Activated CD8-positive, alpha-beta memory T cell treated with anti-CD3 and anti-CD28 coated beads for 36 hours (primary cell): ENCODE data around the gene XKRX. TPM values are rescaled to one million over a fixed set of nuclear protein-coding genes. Genes with fewer than 3 reads are reported as not detected.

Experiments used
- CTCF ChIA-PET: fragments of 350-600 bp; sonication (Branson Sonifier 250); formaldehyde crosslinking; loops from one replicate; lab custom pipeline; 2021; ENCODE audit warnings: antibody characterized with exemption; lab: Charles Lee
- POLR2A ChIA-PET: fragments of 350-600 bp; sonication (Branson Sonifier 250); formaldehyde crosslinking; loops from one replicate; lab custom pipeline; 2021; ENCODE audit warnings: antibody characterized with exemption; lab: Charles Lee
- total RNA-seq, 2 experiments: library from RNA; stranded (reverse); gene quantifications; one replicate each; pipeline ENCODE4 v1.2.3, GENCODE V29; 2021

Gene XKRX
- total RNA-seq, 2 experiments from 2014 or later = 0.10 TPM; not detected in 1

DNA sequence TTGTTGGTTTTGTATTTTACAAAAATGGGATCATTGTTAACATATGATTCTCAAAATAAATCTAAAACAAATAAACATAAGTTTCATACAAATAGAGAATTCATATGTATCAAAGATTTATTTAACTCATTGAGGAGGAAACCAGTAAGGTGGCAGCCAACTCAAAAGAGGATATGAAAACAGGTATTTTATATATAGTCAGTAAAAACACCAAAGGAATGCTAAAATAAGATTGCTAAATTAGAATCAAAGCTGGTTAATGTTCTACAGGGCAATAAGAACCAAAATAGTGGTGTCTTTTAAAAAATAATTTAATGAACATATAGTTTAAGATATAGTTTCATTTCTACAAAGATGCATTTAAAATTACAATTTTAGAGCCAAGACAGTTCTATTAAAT lies 23.1 kb downstream of the XKRX start:
- CTCF ChIA-PET = no interaction called here
- POLR2A ChIA-PET = no interaction called here

DNA sequence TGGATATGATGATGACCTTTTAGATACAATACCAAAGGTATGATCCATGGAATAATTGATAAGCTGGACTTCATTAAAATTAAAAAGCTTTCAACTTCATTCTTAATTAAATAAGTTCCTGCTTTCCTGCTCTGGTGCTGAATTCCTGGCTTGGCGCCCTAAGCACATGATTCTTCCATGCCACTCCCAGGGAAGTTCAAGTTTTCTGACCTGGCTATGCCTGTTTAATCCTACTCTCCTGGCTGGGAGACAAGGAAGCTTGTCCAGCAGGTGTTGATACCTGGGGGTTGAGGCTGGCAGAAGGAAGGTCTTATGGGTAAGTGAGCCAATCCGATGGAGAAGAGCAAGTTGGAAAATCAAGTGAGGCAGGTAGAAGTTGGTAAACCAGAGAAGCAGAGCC lies 24.3 kb downstream of the XKRX start:
- ChIA-PET POLR2A (no interaction called here), CTCF (no interaction called here)

DNA sequence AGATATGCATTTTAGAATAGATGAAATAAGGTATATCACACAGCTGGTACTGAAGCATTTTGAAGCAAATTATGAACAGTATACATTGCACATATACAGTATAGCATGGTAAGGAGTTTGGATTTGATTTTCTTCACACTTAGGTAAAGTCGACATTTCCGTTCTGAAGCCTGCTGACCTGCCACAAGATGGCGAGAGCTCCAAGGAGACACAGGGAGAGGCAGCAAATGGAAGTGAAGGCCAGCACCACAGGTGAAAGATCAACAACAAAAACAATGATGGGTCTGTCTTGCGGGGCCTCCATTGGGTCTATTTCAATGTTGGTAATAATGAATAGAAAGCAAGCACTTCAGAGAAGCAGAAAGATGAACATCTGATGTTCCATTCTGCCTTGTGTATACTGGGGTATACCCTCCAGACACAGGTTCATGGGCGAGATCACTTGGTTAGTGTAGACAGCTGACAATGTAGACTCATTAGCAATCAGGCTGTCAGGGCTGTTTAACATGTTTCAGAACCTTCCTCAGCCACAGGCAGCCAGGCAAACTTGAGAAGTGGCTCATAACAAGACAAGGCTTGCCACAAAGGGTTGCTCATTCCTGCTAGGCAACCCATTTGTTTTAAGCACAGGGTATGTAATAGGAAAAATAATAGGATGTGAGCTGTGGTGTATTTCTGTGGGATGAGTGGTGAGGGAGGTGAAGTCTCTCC lies 33.2 kb downstream of the XKRX start:
- CTCF ChIA-PET = interaction anchor here (1.2 kb wide), 1 partner anchor 10 kb away, joined by 3 read pairs; no protein-coding TSS in a partner anchor
- POLR2A ChIA-PET = no interaction called here

DNA sequence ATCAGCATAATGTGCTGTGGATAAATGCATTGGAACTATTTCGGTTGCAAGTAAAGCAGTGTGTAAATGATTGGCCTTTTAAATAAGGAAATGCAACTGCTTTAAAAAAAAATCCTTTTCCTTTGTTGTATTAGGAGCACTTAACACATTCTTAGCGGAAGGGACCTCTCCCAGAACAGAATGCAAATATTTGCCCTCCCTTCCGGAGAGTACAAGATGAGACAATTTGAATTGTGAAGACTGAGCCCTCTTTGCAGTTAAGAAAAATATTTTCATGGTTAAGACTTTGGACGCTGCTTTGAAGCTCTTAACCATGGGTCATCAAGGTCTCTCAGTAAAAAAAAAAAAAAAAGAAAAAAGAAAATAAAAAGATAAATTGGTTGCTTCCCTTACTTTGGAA lies 45.1 kb downstream of the XKRX start:
- ChIA-PET POLR2A (no interaction called here), CTCF (no interaction called here)

DNA sequence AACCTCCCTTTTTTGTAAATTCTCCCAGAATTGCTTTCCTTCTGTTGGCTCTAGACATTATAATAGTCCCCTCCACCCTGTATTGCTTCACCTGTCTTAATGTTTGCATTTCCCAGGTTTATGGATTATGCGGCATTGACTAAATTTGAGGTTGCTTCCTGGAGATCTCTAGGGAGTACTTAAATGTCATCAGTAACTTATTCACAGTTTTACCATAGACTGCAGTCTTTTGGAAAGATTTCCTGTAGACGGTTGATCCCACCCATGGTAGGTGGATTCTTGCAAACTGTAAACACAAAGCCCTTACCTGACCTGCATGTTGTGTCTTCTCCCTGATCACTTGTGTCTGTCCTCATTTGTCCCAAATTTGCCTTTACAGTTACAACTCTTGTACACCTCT lies 48.3 kb downstream of the XKRX start:
- CTCF ChIA-PET = no interaction called here
- POLR2A ChIA-PET = no interaction called here

DNA sequence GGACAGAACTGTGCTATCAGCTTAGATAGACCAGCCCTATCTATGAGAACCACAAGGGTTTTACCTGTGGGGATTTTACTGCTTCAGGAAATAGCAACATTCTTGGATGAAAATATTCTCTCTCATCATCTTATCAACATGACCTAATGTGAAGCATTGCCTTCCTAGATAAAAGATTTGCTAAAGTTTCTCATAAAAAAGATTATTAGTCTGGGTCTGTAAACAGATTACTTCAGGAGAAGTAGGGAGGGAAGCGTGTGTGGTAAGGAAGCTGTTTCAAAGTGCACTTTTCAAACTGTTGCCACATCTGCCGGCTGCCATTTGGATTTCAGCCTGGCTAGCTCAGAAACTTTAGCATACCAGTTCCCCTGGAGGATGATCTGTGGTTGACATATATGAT lies 54.4 kb downstream of the XKRX start, which contains the start of gene NOX1:
NOX1 (minus strand) TSS at position 35 of the 400 bp plus-strand sequence. CDS start 220 bp downstream, outside the sequence.
- POLR2A ChIA-PET = no interaction called here
- CTCF ChIA-PET = no interaction called here

DNA sequence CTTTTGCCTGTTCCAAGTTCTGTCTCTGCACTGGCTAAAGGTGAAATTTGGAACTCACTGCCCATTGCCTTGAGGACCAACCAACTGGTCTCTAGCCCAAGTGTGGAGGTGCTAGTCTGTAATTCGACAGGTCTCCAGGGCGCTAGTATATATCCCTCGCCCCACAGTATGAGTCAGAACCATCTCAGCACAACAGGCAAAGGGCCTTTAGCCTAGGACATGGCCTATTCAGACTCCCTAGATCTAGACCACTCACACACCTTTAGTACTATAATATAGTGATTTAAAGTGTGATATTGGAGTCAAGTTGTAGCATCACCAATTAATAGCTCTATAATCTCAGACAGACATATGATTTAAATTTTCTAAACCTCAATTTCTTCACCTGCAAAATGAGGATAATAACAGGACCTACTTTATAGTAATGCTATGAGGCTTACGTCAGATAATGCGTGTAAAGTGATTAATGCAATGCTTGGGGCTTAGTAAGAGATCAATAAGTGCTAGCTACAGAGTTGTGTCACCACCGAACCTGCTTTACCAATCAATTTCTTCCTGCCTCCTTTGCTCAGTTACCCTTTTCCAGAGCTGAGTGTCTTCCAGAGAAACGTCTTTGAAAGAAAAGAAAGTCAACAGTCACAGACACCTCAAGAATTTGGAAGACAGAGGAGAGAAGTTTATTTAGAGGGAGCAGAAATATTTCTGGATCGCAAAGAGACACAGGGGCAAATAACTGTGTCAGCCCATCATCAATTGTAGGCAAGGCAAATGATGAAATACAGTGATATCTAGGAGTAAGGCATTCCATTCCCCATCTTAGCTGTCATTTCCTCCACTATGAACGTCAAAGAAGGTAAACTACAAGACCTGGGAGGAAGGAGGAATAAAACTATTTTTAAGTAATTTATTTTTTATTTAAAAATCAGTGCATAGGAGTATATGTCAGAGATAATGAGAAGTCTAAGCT lies 56.8 kb downstream of the XKRX start:
- ChIA-PET POLR2A (no interaction called here), CTCF (no interaction called here)

DNA sequence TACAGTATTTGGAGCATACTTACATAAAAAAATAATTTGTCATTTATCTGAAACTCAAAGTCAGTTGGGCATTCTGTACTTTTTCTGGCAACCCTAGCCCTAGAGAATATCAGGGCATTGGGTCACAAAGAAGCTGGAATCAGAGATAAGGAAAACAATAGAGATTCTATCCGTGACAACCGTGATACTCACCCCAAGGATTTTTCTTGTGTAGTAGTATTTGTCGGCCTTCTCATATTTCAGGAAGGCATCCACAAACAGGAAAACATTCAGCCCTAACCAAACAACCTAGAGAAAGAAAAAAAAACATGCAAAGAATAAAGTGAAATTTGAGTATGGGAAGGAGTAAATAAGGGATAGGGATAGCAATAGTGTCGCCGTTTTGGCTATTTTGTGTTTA lies 58.2 kb downstream of the XKRX start:
- POLR2A ChIA-PET = no interaction called here
- CTCF ChIA-PET = no interaction called here

DNA sequence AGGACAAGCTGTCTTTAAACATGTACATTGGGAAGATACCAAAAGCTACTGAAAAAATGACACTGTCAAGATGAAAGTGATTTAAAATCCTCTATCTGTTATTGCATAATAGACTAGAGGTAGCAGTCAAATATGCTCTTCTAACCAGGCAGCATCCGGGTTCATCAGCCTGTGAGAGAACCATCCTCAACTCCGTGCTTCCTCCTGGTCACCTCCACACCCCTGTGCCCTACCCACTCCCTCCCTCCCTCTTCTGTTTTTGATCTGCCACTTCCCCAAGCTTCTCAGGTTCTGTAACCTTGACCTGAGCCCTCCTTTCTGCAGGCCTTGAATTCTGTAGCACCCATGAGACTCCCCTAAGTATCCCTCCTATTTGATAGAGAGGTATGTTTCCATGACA lies 60.4 kb downstream of the XKRX start:
- POLR2A ChIA-PET = no interaction called here
- CTCF ChIA-PET = no interaction called here

DNA sequence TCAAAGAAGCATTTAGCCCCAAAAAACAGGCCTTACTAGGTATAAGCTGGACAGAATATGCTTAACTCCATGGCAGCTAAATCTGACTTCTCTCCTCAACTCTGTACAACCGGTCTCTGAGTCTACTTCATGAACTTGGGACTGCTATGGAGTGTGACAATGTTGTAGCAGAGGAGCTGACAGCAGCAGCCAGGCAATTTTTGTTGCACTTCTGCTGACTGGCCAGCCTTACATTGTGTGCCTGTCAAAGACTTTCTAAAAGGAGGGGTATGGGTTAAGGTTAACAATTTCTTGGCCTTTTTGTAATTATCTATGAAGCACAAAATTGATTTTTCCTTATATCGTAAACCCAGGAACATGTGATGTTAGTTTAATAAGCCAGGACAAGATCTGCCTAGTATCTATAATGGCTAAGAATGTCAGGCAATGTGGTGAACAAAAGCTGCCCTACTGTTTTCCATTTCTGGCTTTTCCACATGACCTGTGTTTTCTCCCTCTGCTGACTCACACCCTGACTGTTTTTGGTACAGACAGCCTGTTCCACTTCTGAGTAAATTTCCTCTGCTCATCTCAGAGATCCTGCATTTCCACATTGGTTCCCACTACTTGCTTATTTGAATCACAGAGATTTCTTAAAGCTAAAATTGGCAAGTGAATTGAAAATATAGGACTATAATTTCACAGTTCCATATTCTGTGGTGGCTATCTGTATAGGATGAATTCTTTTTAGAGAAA lies 63.9 kb downstream of the XKRX start:
- POLR2A ChIA-PET = no interaction called here
- CTCF ChIA-PET = no interaction called here

Other genes starting within 250 kb of the XKRX start
- not detected for gene SYTL4, start 196.8 kb downstream of the XKRX start, total RNA-seq
- gene CSTF2, start 108.5 kb downstream of the XKRX start, total RNA-seq = 10 to 100 TPM; 53.9 to 60.2 TPM
- not detected for gene NOX1, start 54.6 kb downstream of the XKRX start, total RNA-seq
- gene ARL13A, start 40.8 kb upstream of the XKRX start, total RNA-seq = not detected
- gene TRMT2B, start 123.2 kb upstream of the XKRX start, total RNA-seq = 10 to 100 TPM; 16.5 to 17.1 TPM
- not detected for gene TMEM35A, start 150.0 kb upstream of the XKRX start, total RNA-seq
- 10 to 100 TPM; 16.9 to 17.1 TPM for gene CENPI, start 169.3 kb upstream of the XKRX start, total RNA-seq